ENCODE data around the gene IGFN1. TPM values are rescaled to one million over a fixed set of nuclear protein-coding genes. Genes with fewer than 3 reads are reported as not detected.

Gene IGFN1
- total and polyA plus RNA-seq, 2 experiments from 2014 or later = 0.37 to 3.1 TPM

DNA sequence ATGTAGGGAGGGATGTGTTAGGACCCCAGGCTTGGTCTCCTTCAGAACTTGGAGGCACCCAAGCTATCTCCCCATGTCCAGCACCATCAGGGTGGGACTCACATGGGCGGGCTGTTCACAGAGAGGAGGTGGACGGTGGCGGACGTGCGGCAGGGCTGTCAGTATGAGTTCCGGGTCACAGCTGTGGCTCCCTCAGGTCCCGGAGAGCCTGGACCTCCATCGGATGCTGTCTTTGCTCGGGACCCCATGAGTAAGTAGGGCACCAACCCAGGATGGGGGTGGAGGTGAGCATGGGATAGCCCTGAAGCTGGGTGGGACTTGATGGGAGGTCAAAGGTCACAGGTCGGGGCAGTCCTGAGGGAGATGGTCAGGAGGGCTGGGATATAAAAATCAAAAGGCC, 27.8 kb downstream of the IGFN1 start:
- H3K9me3 ChIP-seq (ENCODE audit: low read depth) = no peaks in the 10 kb centered on the region
- 94% methylated on average over 10 of the region's 10 CpGs for WGBS (ENCODE audit: low lambda C conversion rate, missing lambda C conversion rate)
- H2AFZ ChIP-seq = no peak overlapping the region
- no peak overlapping the region for H3K4me2 ChIP-seq
- peaks cover 2% of the 10 kb centered on the region for H3K4me1 ChIP-seq (ENCODE audit: insufficient read depth)
- no peaks in the 10 kb centered on the region for H3K9me2 ChIP-seq (replicated peaks; ENCODE audit: insufficient read depth)
- no peaks in the 10 kb centered on the region for H3K79me2 ChIP-seq
- H3K27me3 ChIP-seq = no peaks in the 10 kb centered on the region
- no peaks in the 10 kb centered on the region for H3K36me3 ChIP-seq (replicated peaks; ENCODE audit: insufficient read depth, low read depth)
- no peak overlapping the region for H3K4me3 ChIP-seq
- H3K27ac ChIP-seq = no peak overlapping the region
- no peaks in the 10 kb centered on the region for H4K20me1 ChIP-seq (ENCODE audit: insufficient read depth, poor library complexity, severe bottlenecking)
- DNase-seq (ENCODE audit: low spot score) = no peak
- TF ChIP-seq EZH2phosphoT487 (IDR thresholded peaks at IDR 0.05; ENCODE audit: low read depth, severe bottlenecking, unreplicated experiment) = no peak
- TF ChIP-seq CTCF (IDR thresholded peaks at IDR 0.05; ENCODE audit: poor library complexity) = no peak
- no peak for TF ChIP-seq EZH2 (IDR thresholded peaks at IDR 0.05; ENCODE audit: borderline replicate concordance)

DNA sequence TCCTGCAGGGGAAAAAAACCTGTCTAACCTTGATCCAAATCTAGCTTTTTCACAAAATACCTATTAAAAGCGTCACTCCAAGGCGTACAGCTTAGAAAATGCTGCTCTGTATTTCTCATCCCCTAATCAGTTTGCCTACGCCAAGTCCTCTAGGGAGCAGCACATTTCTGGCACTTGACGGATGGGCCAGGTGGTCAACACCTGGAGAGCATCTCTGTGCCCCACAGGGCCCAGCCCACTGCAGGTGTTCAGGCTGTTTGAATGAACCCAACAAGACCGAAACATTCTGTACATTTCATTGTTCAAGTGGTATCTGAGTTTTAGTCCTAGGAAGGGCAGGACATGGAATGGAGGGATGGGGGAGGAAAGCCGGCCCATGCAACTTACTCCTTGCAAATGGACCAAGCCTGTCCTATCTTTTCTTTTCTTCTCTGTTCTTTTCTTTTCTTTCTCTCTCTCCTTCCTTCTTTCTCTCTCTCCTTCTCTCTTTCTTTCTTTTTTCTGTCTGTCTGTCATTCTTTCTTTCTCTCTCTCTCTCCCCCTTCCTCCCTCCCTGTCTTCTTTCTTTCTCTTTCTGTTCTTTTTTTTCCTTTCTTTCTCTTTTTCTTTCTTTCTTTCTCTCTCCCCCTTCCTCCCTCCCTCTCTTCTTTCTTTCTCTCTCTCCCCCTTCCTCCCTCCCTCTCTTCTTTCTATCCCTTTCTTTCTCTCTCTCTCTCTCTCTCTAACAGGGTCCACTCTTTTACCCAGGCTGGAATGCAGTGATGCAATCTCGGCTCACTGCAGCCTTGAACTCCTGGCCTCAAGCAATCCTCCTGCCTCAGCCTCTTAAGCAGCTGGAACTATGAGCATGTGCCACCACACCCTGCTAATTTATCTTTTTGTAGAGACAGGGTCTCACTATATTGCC, 29.1 kb downstream of the IGFN1 start:
- Histone ChIP-seq H3K36me3 (replicated peaks; ENCODE audit: insufficient read depth, low read depth) (no peaks in the 10 kb centered on the region), H3K9me2 (replicated peaks; ENCODE audit: insufficient read depth) (no peaks in the 10 kb centered on the region), H2AFZ (no peak overlapping the region), H3K27ac (no peak overlapping the region), H4K20me1 (ENCODE audit: insufficient read depth, poor library complexity, severe bottlenecking) (no peaks in the 10 kb centered on the region), H3K4me1 (ENCODE audit: insufficient read depth) (peaks cover 2% of the 10 kb centered on the region), H3K27me3 (no peaks in the 10 kb centered on the region), H3K79me2 (no peaks in the 10 kb centered on the region), H3K4me2 (no peak overlapping the region), H3K9me3 (ENCODE audit: low read depth) (no peaks in the 10 kb centered on the region), H3K4me3 (no peak overlapping the region)
- no peak for DNase-seq (ENCODE audit: low spot score)
- TF ChIP-seq EZH2phosphoT487 (IDR thresholded peaks at IDR 0.05; ENCODE audit: low read depth, severe bottlenecking, unreplicated experiment) = no peak
- no peak for TF ChIP-seq CTCF (IDR thresholded peaks at IDR 0.05; ENCODE audit: poor library complexity)
- TF ChIP-seq EZH2 (IDR thresholded peaks at IDR 0.05; ENCODE audit: borderline replicate concordance) = no peak
- 86% methylated on average over 7 of the region's 7 CpGs for WGBS (ENCODE audit: low lambda C conversion rate, missing lambda C conversion rate)

- Histone ChIP-seq H4K20me1 (ENCODE audit: insufficient read depth, poor library complexity, severe bottlenecking) (no peaks in the 10 kb centered on the region), H3K27ac (no peak overlapping the region), H3K4me2 (no peak overlapping the region), H3K79me2 (no peaks in the 10 kb centered on the region), H3K4me1 (ENCODE audit: insufficient read depth) (peaks cover 2% of the 10 kb centered on the region), H3K27me3 (no peaks in the 10 kb centered on the region), H3K4me3 (no peak overlapping the region), H3K9me3 (ENCODE audit: low read depth) (no peaks in the 10 kb centered on the region), H3K9me2 (replicated peaks; ENCODE audit: insufficient read depth) (no peaks in the 10 kb centered on the region), H3K36me3 (replicated peaks; ENCODE audit: insufficient read depth, low read depth) (no peaks in the 10 kb centered on the region), H2AFZ (no peak overlapping the region)
- TF ChIP-seq CTCF (IDR thresholded peaks at IDR 0.05; ENCODE audit: poor library complexity) (no peak), EZH2phosphoT487 (IDR thresholded peaks at IDR 0.05; ENCODE audit: low read depth, severe bottlenecking, unreplicated experiment) (no peak), EZH2 (IDR thresholded peaks at IDR 0.05; ENCODE audit: borderline replicate concordance) (no peak)
- DNase-seq (ENCODE audit: low spot score) = no peak
- 96% methylated on average over 1 of the region's 1 CpG for WGBS (ENCODE audit: low lambda C conversion rate, missing lambda C conversion rate)
Measured at GRCh38 chr1:201220388-201220715, 29.7 kb downstream of the IGFN1 start.
